ENCODE results near the gene TXNDC5.

DNA sequence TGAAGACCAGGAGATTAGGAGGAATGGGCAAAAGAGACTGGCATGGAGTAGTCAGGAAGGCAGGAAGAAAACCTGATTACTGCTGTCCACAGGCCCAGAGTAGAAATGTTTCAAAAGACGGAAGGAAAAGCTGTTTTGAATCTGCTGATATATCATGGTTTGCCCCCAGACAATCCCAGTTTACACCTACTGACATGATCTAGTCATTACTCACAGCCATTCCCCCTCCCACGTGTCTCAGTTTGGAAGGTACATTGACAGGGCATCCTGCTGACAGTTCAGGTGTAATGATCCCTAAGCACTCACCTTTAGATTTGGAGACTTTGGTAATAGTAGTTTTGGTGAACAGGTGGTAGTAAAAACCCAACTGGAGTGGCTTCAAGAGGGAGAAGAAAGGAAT is 9.8 kb upstream of the TXNDC5 start:
- no peak for TF ChIP-seq EZH2 (IDR thresholded peaks at IDR 0.05; ENCODE audit: insufficient read depth, poor library complexity, severe bottlenecking)
- TF ChIP-seq EZH2phosphoT487 (IDR thresholded peaks at IDR 0.05; ENCODE audit: insufficient read depth, low read depth), result no peak

Data from GM23248 (cell line).